ENCODE data around the gene ERGIC3.
"Not testable (repeated sequence)": the region's sequence is repeated elsewhere in the genome, so short reads cannot be mapped to it uniquely, and the experiment has no call there.

Gene ERGIC3

GRCh38 chr20:35541783-35542662, at the start of gene ERGIC3:
Gene ERGIC3 (plus strand): TSS chr20:35542078. CDS start chr20:35542098, 20 bp downstream.
- peak; percentile 99 for DNase-seq

- DNase-seq = no peak
These were observed 49.5 kb upstream of the ERGIC3 start for GRCh38 chr20:35492352-35492751.

- DNase-seq = no peak
These were observed 45.4 kb upstream of the ERGIC3 start for GRCh38 chr20:35496481-35496880.

GRCh38 chr20:35497320-35497719, 44.6 kb upstream of the ERGIC3 start:
- DNase-seq = no peak

GRCh38 chr20:35497780-35498189, 44.1 kb upstream of the ERGIC3 start:
- DNase-seq = no peak

GRCh38 chr20:35499271-35499670, 42.6 kb upstream of the ERGIC3 start:
- DNase-seq = no peak

GRCh38 chr20:35502352-35502751, 39.5 kb upstream of the ERGIC3 start:
- no peak for DNase-seq

- no peak for DNase-seq
These were observed 38.6 kb upstream of the ERGIC3 start for GRCh38 chr20:35503281-35503680.

- DNase-seq = no peak
These were observed 37.9 kb upstream of the ERGIC3 start for GRCh38 chr20:35503841-35504561.

GRCh38 chr20:35504751-35505150, 37.1 kb upstream of the ERGIC3 start:
- DNase-seq = no peak

- no peak for DNase-seq
These were observed 35.7 kb upstream of the ERGIC3 start for GRCh38 chr20:35506179-35506578.

- no peak for DNase-seq
These were observed 34.8 kb upstream of the ERGIC3 start for GRCh38 chr20:35506872-35507638.

GRCh38 chr20:35508493-35509218, 33.2 kb upstream of the ERGIC3 start:
- no peak for DNase-seq

- DNase-seq = no peak
These were observed 30.7 kb upstream of the ERGIC3 start for GRCh38 chr20:35510951-35511735.

- no peak for DNase-seq
These were observed 30.0 kb upstream of the ERGIC3 start for GRCh38 chr20:35511814-35512420.

- no peak for DNase-seq
These were observed 27.4 kb upstream of the ERGIC3 start for GRCh38 chr20:35514371-35514932.

- no peak for DNase-seq
These were observed 26.5 kb upstream of the ERGIC3 start for GRCh38 chr20:35515341-35515740.

GRCh38 chr20:35515949-35516645, 25.8 kb upstream of the ERGIC3 start:
- no peak for DNase-seq

GRCh38 chr20:35517125-35517524, 24.8 kb upstream of the ERGIC3 start:
- DNase-seq = no peak

- not testable (repeated sequence) for DNase-seq
These were observed 24.1 kb upstream of the ERGIC3 start for GRCh38 chr20:35517767-35518166.

All from CD4-positive, alpha-beta T cell treated with Interleukin-17A for 4 hours (primary cell).